ENCODE data around the gene FEZF2. TPM values are rescaled to one million over a fixed set of nuclear protein-coding genes. Genes with fewer than 3 reads are reported as not detected.

FEZF2 gene
- total RNA-seq, 1 experiment from 2014 or later: not detected

DNA sequence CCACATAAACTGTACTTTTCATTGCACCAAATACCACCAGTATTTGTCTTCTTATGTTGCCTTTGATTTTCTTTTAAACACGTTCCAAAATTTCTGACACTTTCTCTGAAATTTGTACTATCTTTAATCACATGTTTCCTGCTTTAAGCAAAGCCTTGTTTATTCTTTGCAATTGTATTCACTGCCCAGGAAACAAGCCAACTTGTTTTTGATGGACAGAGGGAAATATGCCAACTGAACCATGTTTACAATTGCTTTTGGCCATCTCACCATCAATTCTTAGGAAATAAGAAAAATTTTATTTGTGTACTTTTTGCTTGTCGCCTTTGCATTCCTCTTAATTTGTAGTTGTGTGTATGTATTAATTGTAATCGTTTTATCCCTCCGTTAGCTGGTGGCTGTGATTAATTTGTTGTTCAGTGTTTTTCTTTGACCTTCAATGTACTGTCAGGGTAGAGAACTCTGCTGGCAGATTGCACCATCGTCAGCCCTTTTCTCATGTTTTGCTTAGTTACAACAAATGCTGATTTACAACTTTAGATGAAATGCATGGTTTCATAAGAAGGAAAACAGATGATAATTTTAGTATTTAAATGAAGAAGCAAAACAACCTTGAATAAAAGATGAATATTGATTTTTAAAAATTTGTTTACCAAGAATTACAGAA is 19.4 kb upstream of the FEZF2 start:
- H3K9me3 Mint-ChIP-seq: no peaks in the 10 kb centered on the region
- DNase-seq (ENCODE audit: low spot score) (no peak), ATAC-seq (no peak)
- ChIA-PET CTCF (no interaction called here), POLR2A (no interaction called here)
- H3K27ac Mint-ChIP-seq: no peak overlapping the region
- H3K27me3 Mint-ChIP-seq (ENCODE audit: low read depth): peaks cover 8% of the 10 kb centered on the region
- TF ChIP-seq SMAD3 (CRISPR knock-in tag; IDR thresholded peaks at IDR 0.05; ENCODE audit: borderline replicate concordance) (no peak), ZMAT4 (CRISPR knock-in tag; IDR thresholded peaks at IDR 0.05) (no peak), CREM (CRISPR knock-in tag; IDR thresholded peaks at IDR 0.05) (no peak), EMX1 (CRISPR knock-in tag; IDR thresholded peaks at IDR 0.05) (no peak), ZBTB21 (CRISPR knock-in tag; IDR thresholded peaks at IDR 0.05; ENCODE audit: borderline replicate concordance) (no peak), RORB (CRISPR knock-in tag; IDR thresholded peaks at IDR 0.05) (no peak), ZNF232 (CRISPR knock-in tag; IDR thresholded peaks at IDR 0.05) (no peak), NFATC4 (CRISPR knock-in tag; IDR thresholded peaks at IDR 0.05) (no peak), ESRRA (CRISPR knock-in tag; IDR thresholded peaks at IDR 0.05; ENCODE audit: borderline replicate concordance) (no peak), NFYB (CRISPR knock-in tag; conservative IDR thresholded peaks at IDR 0.05; ENCODE audit: low read depth) (no peak), TCF7 (CRISPR knock-in tag; IDR thresholded peaks at IDR 0.05; ENCODE audit: low read depth) (no peak)
- TF ChIP-seq, protein P1, sequence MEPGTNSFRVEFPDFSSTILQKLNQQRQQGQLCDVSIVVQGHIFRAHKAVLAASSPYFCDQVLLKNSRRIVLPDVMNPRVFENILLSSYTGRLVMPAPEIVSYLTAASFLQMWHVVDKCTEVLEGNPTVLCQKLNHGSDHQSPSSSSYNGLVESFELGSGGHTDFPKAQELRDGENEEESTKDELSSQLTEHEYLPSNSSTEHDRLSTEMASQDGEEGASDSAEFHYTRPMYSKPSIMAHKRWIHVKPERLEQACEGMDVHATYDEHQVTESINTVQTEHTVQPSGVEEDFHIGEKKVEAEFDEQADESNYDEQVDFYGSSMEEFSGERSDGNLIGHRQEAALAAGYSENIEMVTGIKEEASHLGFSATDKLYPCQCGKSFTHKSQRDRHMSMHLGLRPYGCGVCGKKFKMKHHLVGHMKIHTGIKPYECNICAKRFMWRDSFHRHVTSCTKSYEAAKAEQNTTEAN (CRISPR knock-in tag; IDR thresholded peaks at IDR 0.05): no peak
- TF ChIP-seq, protein P2, sequence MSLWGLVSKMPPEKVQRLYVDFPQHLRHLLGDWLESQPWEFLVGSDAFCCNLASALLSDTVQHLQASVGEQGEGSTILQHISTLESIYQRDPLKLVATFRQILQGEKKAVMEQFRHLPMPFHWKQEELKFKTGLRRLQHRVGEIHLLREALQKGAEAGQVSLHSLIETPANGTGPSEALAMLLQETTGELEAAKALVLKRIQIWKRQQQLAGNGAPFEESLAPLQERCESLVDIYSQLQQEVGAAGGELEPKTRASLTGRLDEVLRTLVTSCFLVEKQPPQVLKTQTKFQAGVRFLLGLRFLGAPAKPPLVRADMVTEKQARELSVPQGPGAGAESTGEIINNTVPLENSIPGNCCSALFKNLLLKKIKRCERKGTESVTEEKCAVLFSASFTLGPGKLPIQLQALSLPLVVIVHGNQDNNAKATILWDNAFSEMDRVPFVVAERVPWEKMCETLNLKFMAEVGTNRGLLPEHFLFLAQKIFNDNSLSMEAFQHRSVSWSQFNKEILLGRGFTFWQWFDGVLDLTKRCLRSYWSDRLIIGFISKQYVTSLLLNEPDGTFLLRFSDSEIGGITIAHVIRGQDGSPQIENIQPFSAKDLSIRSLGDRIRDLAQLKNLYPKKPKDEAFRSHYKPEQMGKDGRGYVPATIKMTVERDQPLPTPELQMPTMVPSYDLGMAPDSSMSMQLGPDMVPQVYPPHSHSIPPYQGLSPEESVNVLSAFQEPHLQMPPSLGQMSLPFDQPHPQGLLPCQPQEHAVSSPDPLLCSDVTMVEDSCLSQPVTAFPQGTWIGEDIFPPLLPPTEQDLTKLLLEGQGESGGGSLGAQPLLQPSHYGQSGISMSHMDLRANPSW (CRISPR knock-in tag; conservative IDR thresholded peaks at IDR 0.05; ENCODE audit: low read depth): no peak
- TF ChIP-seq, protein P3, sequence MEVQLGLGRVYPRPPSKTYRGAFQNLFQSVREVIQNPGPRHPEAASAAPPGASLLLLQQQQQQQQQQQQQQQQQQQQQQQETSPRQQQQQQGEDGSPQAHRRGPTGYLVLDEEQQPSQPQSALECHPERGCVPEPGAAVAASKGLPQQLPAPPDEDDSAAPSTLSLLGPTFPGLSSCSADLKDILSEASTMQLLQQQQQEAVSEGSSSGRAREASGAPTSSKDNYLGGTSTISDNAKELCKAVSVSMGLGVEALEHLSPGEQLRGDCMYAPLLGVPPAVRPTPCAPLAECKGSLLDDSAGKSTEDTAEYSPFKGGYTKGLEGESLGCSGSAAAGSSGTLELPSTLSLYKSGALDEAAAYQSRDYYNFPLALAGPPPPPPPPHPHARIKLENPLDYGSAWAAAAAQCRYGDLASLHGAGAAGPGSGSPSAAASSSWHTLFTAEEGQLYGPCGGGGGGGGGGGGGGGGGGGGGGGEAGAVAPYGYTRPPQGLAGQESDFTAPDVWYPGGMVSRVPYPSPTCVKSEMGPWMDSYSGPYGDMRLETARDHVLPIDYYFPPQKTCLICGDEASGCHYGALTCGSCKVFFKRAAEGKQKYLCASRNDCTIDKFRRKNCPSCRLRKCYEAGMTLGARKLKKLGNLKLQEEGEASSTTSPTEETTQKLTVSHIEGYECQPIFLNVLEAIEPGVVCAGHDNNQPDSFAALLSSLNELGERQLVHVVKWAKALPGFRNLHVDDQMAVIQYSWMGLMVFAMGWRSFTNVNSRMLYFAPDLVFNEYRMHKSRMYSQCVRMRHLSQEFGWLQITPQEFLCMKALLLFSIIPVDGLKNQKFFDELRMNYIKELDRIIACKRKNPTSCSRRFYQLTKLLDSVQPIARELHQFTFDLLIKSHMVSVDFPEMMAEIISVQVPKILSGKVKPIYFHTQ (CRISPR knock-in tag; IDR thresholded peaks at IDR 0.05): no peak
- TF ChIP-seq, protein P4, sequence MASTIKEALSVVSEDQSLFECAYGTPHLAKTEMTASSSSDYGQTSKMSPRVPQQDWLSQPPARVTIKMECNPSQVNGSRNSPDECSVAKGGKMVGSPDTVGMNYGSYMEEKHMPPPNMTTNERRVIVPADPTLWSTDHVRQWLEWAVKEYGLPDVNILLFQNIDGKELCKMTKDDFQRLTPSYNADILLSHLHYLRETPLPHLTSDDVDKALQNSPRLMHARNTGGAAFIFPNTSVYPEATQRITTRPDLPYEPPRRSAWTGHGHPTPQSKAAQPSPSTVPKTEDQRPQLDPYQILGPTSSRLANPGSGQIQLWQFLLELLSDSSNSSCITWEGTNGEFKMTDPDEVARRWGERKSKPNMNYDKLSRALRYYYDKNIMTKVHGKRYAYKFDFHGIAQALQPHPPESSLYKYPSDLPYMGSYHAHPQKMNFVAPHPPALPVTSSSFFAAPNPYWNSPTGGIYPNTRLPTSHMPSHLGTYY (CRISPR knock-in tag; IDR thresholded peaks at IDR 0.05): no peak
- TF ChIP-seq, protein P5, sequence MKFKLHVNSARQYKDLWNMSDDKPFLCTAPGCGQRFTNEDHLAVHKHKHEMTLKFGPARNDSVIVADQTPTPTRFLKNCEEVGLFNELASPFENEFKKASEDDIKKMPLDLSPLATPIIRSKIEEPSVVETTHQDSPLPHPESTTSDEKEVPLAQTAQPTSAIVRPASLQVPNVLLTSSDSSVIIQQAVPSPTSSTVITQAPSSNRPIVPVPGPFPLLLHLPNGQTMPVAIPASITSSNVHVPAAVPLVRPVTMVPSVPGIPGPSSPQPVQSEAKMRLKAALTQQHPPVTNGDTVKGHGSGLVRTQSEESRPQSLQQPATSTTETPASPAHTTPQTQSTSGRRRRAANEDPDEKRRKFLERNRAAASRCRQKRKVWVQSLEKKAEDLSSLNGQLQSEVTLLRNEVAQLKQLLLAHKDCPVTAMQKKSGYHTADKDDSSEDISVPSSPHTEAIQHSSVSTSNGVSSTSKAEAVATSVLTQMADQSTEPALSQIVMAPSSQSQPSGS (CRISPR knock-in tag; IDR thresholded peaks at IDR 0.05; ENCODE audit: borderline replicate concordance, low read depth): no peak
- TF ChIP-seq, protein P6, sequence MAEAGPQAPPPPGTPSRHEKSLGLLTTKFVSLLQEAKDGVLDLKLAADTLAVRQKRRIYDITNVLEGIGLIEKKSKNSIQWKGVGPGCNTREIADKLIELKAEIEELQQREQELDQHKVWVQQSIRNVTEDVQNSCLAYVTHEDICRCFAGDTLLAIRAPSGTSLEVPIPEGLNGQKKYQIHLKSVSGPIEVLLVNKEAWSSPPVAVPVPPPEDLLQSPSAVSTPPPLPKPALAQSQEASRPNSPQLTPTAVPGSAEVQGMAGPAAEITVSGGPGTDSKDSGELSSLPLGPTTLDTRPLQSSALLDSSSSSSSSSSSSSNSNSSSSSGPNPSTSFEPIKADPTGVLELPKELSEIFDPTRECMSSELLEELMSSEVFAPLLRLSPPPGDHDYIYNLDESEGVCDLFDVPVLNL (CRISPR knock-in tag; IDR thresholded peaks at IDR 0.05; ENCODE audit: borderline replicate concordance, low read depth): no peak
- H3K4me1 Mint-ChIP-seq: no peaks in the 10 kb centered on the region
- H3K4me3 Mint-ChIP-seq: no peak overlapping the region
- H3K36me3 Mint-ChIP-seq: no peaks in the 10 kb centered on the region

Measured in WTC11 (cell line).